Putamen (tissue), 1 donor: ENCODE data around the gene SEC61G.

Experiments
- DNase-seq: peaks from one replicate; pipeline ENCODE4 v3.0.0-alpha.2; 2016; ENCODE audit warnings: low spot score

SEC61G gene

GRCh38 chr7:54764861-54765260 is 5.8 kb upstream of the SEC61G start:
- DNase-seq: no peak

- no peak for DNase-seq
Measured at GRCh38 chr7:54757711-54758110, 1.3 kb downstream of the SEC61G start.

GRCh38 chr7:54749200-54749599 is 9.8 kb downstream of the SEC61G start:
- DNase-seq: no peak

- no peak for DNase-seq
Measured at GRCh38 chr7:54747234-54747633, 11.8 kb downstream of the SEC61G start.

- no peak for DNase-seq
Measured at GRCh38 chr7:54743580-54743979, 15.4 kb downstream of the SEC61G start.

- no peak for DNase-seq
Measured at GRCh38 chr7:54738737-54739136, 20.3 kb downstream of the SEC61G start.

GRCh38 chr7:54729107-54729506 is 29.9 kb downstream of the SEC61G start:
- DNase-seq: no peak

GRCh38 chr7:54728411-54728810 is 30.6 kb downstream of the SEC61G start:
- no peak for DNase-seq

- DNase-seq: no peak
Measured at GRCh38 chr7:54725255-54725654, 33.8 kb downstream of the SEC61G start.

GRCh38 chr7:54722502-54722901 is 36.5 kb downstream of the SEC61G start:
- no peak for DNase-seq

- no peak for DNase-seq
Measured at GRCh38 chr7:54722026-54722425, 37.0 kb downstream of the SEC61G start.

GRCh38 chr7:54719974-54720373 is 39.0 kb downstream of the SEC61G start:
- DNase-seq: no peak

- no peak for DNase-seq
Measured at GRCh38 chr7:54719425-54719824, 39.6 kb downstream of the SEC61G start.

- no peak for DNase-seq
Measured at GRCh38 chr7:54712820-54713219, 46.2 kb downstream of the SEC61G start.

GRCh38 chr7:54711900-54712595 is 47.0 kb downstream of the SEC61G start:
- DNase-seq: no peak

GRCh38 chr7:54709283-54709682 is 49.7 kb downstream of the SEC61G start:
- DNase-seq: no peak

GRCh38 chr7:54705436-54705835 is 53.6 kb downstream of the SEC61G start:
- DNase-seq: no peak

GRCh38 chr7:54704851-54705250 is 54.2 kb downstream of the SEC61G start:
- no peak for DNase-seq
